ENCODE results near the gene CFDP1.

CFDP1 gene

GRCh38 chr16:75258807-75259141 is 174.5 kb downstream of the CFDP1 start:
- H3K27ac ChIP-seq = no peak overlapping the region

DNA sequence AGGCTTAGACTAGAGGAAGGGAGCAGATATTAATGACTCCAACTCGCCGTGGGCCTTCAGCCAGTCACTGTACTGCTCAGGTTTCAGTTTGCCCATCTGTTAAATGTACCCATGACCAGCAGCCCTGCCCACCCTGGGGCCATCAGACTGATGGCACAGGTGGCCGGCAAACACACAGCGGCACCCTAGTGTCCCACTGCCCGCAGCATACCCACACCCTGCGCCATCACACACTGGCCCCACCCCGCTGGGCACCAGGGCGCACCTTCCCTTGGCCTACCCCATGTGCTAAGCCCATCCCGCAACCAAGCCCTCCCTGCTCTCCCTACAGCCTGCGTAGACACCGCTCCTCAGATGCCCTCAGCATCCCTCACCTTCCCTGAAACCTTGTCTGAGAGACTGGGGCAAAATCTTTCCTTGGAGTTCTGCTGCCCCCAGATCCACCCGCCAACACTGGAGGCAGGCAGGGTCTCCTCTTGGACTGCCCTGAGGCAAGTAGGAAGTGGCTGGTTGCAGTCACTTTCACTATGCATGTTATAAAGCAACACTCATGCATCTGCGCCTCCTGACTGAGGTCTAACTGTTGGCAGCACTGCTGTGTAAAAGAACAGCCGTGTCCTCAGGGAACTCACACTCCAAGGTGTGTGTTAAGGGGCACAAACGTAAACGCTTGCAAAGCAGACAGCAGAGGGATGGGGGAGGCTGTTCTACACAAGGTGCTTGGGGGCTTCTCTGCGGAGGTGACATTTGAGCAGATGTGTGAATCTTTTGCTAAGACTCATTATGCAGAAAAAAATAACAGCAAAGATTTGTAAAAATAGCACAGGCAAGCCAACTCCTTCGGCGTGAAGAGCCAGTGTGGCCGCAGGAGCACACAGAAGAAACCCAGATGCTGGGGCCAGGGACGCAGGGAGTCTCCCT is 175.2 kb downstream of the CFDP1 start:
- no peak overlapping the region for H3K27ac ChIP-seq

More at GRCh38 chr16:75258807-75259141, 174.5 kb downstream of the CFDP1 start:
- DNase-seq (ENCODE audit: low read depth, low spot score) = no peak

DNA sequence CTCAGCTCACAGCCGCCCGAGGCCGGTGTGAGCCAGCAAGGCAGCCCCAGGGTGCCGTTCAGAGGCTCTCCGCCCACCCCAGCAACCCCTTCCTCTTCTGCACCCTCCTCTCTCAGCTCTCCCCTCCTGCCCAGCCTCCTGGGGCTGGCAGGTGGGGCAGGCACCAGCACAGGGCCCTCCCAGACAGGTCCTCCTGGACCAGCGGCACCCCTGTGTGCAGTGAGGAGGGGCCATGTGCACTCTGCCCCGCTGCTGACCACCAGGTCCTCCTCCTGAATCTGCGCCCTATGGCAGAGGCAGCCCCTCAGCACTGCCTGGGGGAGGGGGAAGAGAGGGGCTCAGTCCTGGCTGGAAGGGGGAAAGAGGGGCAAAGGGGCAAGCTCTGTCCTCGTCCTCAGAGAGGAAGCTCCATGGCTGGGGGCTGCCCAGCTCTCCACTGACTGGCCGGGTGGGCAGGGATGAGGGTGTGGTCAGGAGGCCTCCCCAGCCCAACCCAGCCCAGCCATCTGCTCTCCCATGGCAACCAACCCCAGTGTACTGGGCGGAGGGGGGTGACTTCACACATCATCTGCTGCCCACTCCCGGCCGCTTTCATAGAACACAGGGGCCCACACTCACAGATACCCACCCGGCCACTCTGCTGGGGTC is 176.5 kb downstream of the CFDP1 start:
- no peak for DNase-seq (ENCODE audit: low read depth, low spot score)
- no peak overlapping the region for H3K27ac ChIP-seq

More for the DNA sequence above, 175.2 kb downstream of the CFDP1 start:
- no peak for DNase-seq (ENCODE audit: low read depth, low spot score)

GRCh38 chr16:75256059-75256571 is 177.2 kb downstream of the CFDP1 start:
- DNase-seq (ENCODE audit: low read depth, low spot score) = no peak
- H3K27ac ChIP-seq = no peak overlapping the region

DNA sequence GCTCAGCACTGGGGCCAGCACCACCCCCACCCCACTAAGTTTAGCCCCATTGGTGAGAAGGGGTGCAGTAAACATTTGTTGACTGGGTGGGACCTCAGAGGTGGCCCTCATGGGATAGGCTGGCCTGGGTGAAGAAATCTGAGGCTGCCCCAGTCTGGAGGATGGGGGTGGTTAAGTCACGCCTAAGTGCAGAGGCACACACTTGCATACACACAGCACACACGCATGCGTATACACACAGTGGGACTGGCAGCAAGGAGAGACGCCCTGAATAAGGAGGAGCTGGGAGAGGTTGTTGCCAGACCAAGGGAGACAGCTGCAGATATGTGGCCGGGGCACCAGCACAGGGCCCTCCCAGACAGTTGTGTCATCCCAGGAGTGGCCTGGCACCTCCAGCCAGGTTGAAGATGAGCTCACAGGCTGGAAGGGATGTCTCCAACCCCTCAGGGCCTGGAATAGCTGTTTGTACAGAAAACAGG is 178.9 kb downstream of the CFDP1 start:
- no peak for DNase-seq (ENCODE audit: low read depth, low spot score)

DNA sequence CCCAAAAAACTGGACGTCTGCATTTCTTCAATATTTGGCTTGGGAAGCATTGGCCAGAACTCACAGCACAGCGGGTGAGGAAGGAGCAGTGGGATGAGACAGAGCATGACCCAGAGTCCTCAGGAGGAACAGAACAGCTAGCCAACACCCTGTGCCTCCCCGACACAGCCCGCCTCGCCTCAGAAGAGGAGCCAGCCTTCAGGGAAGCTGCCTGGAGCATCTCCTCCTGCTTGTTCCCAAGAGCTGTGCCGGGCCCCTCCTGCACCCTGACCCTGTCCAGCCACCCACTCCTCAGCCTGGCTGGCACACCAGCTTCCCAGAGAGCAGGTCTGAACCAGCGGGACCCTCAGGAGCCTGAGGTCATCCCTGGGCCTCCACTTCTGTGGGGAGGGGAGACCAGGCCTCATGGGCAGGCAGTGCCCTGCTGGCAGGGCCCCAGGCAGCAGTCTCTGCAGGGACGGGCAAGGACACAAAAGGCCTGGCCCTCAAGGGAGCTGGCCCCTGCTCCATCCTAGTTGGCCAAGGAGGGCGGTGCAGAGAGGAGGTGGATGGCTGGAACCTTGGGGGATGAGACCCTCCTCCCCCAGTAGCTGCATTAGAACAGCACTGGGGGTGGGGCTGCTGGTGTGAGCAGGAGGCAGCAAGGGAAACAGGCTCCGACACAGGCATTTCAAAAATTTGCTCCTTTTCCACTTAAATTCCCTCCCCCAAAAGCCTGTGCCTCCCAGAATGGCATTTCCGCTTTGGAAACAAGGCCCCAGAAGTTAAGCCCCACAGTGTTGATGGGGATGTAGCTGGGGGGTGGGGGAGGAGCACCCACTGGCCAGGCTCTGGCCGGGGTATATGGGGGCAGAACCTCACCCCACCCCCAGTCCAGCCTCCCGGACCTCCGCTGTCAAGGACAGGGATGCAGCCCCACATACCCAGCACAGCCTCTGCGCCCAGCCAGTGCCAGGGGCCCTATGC is 180.1 kb downstream of the CFDP1 start:
- H3K27ac ChIP-seq = no peak overlapping the region
- DNase-seq (ENCODE audit: low read depth, low spot score) = no peak

More for the DNA sequence above, 178.9 kb downstream of the CFDP1 start:
- no peak overlapping the region for H3K27ac ChIP-seq

- no peak for DNase-seq (ENCODE audit: low read depth, low spot score)
- peak overlapping the region; percentile 87 for H3K27ac ChIP-seq
Observed at GRCh38 chr16:75252049-75252864, 181.0 kb downstream of the CFDP1 start.

- DNase-seq (ENCODE audit: low read depth, low spot score) = no peak
- peak within 1 kb of the TSS; percentile 87 for H3K27ac ChIP-seq
Observed at GRCh38 chr16:75251280-75252048, 181.8 kb downstream of the CFDP1 start, which contains the start of gene BCAR1. BCAR1 (minus strand) TSS chr16:75251624; CDS start chr16:75251482, 142 bp downstream.

- no peak for DNase-seq (ENCODE audit: low read depth, low spot score)
- H3K27ac ChIP-seq = peak overlapping the region; percentile 87
Observed at GRCh38 chr16:75250809-75251279, 182.5 kb downstream of the CFDP1 start.

DNA sequence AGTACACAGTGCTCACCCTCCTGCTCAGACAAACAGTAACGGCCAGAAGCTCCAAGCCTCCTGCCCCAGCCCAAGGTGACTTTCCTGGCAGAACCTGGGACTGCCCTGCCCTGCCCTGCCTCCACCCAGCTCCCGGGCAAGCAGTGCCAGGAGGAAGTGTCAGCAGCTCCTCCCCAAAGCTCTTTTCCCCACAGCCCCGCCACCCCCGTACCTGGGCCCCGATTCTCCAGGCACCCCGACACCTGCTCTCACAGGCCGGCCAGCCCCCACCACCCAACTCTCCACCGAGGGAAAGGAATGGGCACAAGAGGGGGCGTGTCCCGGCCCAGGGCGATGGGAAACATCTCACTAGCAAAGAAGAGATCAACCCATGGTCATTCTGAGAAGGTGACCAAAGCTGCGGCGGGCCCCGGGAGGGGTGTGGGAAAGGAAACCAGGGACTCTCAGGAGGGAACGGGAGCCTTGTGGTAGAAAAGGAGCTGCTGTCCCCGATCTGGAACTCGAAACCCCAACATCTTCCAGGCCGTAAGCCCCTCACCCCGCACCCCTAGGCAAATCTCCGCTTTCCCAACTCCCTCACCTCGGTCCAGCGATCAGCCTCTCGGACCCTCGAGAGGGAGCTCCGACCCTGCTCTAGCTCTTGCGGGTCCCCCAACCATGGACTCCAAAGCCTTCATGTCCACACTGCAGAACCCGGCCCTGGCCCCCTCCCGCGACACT is 183.1 kb downstream of the CFDP1 start:
- no peak for DNase-seq (ENCODE audit: low read depth, low spot score)

GRCh38 chr16:75249441-75249840 is 183.9 kb downstream of the CFDP1 start:
- DNase-seq (ENCODE audit: low read depth, low spot score) = no peak
- peak overlapping the region; percentile 87 for H3K27ac ChIP-seq

More for the DNA sequence above, 183.1 kb downstream of the CFDP1 start:
- peak overlapping the region; percentile 87 for H3K27ac ChIP-seq

- H3K27ac ChIP-seq = peak overlapping the region; percentile 87
- DNase-seq (ENCODE audit: low read depth, low spot score) = no peak
Observed at GRCh38 chr16:75248536-75249380, 184.5 kb downstream of the CFDP1 start.

GRCh38 chr16:75248142-75248535 is 185.2 kb downstream of the CFDP1 start:
- no peak for DNase-seq (ENCODE audit: low read depth, low spot score)
- H3K27ac ChIP-seq = peak overlapping the region; percentile 87

DNA sequence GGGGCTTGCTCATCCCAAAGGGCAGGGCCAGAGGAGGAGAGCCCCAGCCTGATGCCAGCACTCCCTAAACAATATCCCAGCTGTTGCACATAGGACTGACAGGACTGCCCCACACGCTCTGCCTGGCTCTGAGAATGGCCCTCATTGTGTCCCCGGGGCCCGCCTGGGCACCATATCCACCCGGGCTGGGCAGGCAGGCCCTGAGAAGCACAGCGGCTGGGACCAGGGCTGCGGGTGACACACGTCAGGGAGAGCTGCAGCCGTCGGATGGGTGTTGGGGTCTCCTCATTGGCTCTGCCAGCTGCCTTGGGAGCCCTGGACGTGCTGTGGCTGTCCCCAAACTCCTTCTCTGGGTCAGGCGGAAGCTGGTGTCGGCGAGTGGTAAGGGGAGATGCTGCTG is 186.1 kb downstream of the CFDP1 start:
- peak overlapping the region; percentile 87 for H3K27ac ChIP-seq
- DNase-seq (ENCODE audit: low read depth, low spot score) = no peak

DNA sequence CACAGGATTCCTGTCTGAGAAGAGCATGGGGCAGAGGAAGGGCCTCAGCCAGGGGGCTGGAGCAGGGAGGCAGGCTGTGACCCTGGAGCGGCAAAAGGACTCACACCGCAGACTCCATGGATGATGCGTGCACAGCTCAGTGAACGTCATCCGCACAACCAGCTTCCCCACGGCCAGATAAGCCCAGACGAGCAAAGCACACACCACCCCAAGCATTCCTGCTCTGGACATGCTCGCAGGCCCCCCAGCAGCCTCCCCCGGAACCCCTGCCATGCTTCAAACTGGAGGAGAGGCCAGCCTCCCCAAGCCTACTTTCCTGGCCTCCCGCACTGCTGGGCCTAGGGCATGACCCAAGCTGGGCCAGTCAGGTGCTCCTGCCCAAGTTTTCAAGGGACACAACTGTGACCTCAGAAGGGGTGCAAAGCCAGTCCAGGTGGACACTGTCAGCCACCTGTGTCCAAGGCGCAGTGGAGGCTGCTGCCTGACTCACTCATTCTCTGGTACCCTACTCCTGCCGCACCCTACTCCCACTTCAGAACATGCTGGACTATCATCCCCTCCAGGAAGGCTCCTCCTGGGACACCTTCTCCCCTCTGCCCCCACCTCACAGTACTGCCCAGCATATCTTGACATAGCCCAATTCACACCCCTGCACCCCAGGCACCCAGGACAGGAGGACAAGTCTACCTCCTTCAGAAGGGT is 186.6 kb downstream of the CFDP1 start:
- H3K27ac ChIP-seq = peak overlapping the region; percentile 87
- DNase-seq (ENCODE audit: low read depth, low spot score) = no peak
